Measurements from ENCODE around the gene EIF3K. TPM values are rescaled to one million over a fixed set of nuclear protein-coding genes. Genes with fewer than 3 reads are reported as not detected.

EIF3K gene
- total RNA-seq, 1 experiment from 2014 or later = 414 TPM

DNA sequence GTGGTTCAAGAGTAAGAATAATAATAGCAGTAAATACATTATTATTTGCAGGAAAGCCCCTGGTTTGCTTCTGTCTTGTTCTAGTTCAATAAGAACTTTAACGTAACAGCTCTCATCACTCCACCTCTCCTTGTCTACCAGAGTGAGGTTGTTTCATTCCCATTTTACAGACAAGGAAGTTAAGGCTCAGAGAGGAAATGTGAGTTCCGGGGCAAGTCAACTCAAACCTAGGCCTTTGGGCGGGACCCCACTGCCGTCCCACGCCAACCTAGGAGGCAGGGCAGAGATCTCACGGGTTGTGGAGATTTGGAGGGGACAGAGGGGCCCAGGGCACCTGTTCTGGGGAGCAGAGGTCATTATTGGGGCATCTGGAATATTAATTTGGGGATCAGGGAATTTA, 2.7 kb upstream of the EIF3K start:
- no TSS peak for BruUV-seq (replicated peaks)
- Histone ChIP-seq H3K9me3 (ENCODE audit: low read length) (no peaks in the 10 kb centered on the region), H3K9ac (ENCODE audit: low read length) (no peak overlapping the region), H3K79me2 (ENCODE audit: low read length) (peaks cover 21% of the 10 kb centered on the region), H3K27ac (ENCODE audit: low read length) (no peak overlapping the region), H4K20me1 (ENCODE audit: low read length) (no peaks in the 10 kb centered on the region), H3K4me1 (ENCODE audit: insufficient read depth, low read length) (peaks cover 14% of the 10 kb centered on the region), H3K4me2 (ENCODE audit: low read length) (no peak overlapping the region), H3K4me3 (ENCODE audit: low read length) (no peak overlapping the region), H3K36me3 (ENCODE audit: low read depth, low read length) (no peaks in the 10 kb centered on the region; the same call in 1 of the 2 replicates), H3F3A (ENCODE audit: low read length, unreplicated experiment) (no peaks in the 10 kb centered on the region), H2AFZ (ENCODE audit: low read length) (no peak overlapping the region), H3K27me3 (ENCODE audit: low read length) (no peaks in the 10 kb centered on the region), H3K9me2 (replicated peaks; ENCODE audit: low read length) (no peaks in the 10 kb centered on the region)
- CTCF ChIA-PET = no interaction called here
- TF ChIP-seq EZH2 (IDR thresholded peaks at IDR 0.05; ENCODE audit: low read length, unreplicated experiment) (no peak), EZH2phosphoT487 (IDR thresholded peaks at IDR 0.05; ENCODE audit: borderline replicate concordance, low read length) (no peak)
- TF ChIP-seq, protein P1, sequence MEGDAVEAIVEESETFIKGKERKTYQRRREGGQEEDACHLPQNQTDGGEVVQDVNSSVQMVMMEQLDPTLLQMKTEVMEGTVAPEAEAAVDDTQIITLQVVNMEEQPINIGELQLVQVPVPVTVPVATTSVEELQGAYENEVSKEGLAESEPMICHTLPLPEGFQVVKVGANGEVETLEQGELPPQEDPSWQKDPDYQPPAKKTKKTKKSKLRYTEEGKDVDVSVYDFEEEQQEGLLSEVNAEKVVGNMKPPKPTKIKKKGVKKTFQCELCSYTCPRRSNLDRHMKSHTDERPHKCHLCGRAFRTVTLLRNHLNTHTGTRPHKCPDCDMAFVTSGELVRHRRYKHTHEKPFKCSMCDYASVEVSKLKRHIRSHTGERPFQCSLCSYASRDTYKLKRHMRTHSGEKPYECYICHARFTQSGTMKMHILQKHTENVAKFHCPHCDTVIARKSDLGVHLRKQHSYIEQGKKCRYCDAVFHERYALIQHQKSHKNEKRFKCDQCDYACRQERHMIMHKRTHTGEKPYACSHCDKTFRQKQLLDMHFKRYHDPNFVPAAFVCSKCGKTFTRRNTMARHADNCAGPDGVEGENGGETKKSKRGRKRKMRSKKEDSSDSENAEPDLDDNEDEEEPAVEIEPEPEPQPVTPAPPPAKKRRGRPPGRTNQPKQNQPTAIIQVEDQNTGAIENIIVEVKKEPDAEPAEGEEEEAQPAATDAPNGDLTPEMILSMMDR (conservative IDR thresholded peaks at IDR 0.05; ENCODE audit: low read depth, low read length) = no peak
- ATAC-seq = no peak
- DNase-seq = no peak
- POLR2A ChIA-PET (ENCODE audit: unreplicated experiment) = no interaction called here
- intact Hi-C loops (cut with micrococcal nuclease) = no loop called here

DNA sequence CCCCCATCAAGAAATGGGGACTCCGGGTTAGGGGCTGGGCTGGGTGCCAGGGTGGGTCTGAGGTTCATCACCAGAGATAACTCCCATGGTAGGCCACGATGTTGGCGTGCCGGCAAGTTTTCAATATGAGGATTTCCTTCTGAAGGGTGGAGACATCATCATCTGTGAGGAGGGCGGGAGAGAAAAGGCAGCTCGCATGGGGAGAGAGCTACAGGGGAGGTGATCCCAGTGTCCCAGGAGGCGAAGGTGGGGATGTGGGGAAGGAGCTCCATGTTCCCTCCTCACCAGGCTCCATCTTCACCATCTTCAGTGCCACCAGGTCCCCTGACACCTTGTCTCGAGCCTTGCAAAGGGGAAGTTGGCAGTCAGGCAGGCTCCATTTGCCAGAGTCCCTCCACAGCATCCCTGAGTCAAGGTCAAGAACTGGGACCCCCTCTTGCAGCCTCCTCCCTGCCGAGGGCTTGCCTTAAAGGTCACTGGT, 1.7 kb upstream of the EIF3K start:
- Histone ChIP-seq H3K9ac (ENCODE audit: low read length) (no peak overlapping the region), H3K36me3 (ENCODE audit: low read depth, low read length) (no peaks in the 10 kb centered on the region; the same call in 1 of the 2 replicates), H3K27ac (ENCODE audit: low read length) (no peak overlapping the region), H3K9me3 (ENCODE audit: low read length) (no peaks in the 10 kb centered on the region), H3K4me2 (ENCODE audit: low read length) (no peak overlapping the region), H4K20me1 (ENCODE audit: low read length) (no peaks in the 10 kb centered on the region), H3K27me3 (ENCODE audit: low read length) (no peaks in the 10 kb centered on the region), H3K4me1 (ENCODE audit: insufficient read depth, low read length) (peaks cover 14% of the 10 kb centered on the region), H3K9me2 (replicated peaks; ENCODE audit: low read length) (no peaks in the 10 kb centered on the region), H2AFZ (ENCODE audit: low read length) (no peak overlapping the region), H3F3A (ENCODE audit: low read length, unreplicated experiment) (no peaks in the 10 kb centered on the region), H3K4me3 (ENCODE audit: low read length) (no peak overlapping the region), H3K79me2 (ENCODE audit: low read length) (peaks cover 24% of the 10 kb centered on the region)
- ChIA-PET POLR2A (ENCODE audit: unreplicated experiment) (no interaction called here), CTCF (no interaction called here)
- no peak for DNase-seq
- BruUV-seq (replicated peaks) = no TSS peak
- ATAC-seq = no peak
- intact Hi-C loops (cut with micrococcal nuclease) = no loop called here
- TF ChIP-seq, protein P1 (conservative IDR thresholded peaks at IDR 0.05; ENCODE audit: low read depth, low read length) = no peak
- TF ChIP-seq EZH2phosphoT487 (IDR thresholded peaks at IDR 0.05; ENCODE audit: borderline replicate concordance, low read length) (no peak), EZH2 (IDR thresholded peaks at IDR 0.05; ENCODE audit: low read length, unreplicated experiment) (no peak)

DNA sequence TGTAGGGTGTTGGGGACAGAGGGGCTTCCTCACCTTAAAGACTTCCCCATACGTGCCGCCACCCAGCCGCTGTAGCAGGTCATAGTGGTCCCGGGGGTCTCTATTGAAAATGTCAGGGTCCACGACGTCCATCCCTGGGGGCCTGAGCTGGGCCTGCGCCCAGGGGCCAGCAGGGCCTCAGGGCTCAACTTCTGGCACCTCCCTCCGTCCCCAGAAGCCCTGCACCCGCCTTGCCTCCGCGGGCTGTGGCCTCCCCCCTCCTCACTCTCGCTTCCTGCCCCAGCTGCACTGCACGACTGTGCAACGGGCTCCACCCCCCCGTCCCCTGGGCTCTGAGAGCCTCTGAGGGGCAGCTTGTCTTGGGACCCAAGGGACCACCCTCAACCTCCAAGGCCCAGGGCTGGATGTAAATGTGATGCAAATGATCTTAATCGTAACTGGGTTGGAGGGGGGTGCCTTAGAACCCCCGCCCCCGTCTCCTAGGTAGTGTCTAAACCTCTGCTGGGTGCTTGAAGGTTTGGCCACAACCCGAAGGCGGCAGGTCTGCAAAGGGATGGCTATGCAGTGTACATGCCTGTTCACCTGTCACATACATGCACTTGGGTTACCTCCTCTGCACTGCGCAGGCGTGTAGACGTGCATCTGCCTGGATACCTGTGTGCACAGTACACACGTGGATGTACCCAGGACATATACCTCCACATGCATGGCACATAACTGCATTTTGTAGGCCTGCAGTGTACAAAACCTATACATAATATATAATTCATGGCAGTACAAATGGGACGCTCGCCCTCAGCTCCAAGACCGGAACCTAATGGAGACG, 1.0 kb upstream of the EIF3K start, which contains the start of gene MAP4K1:
Gene MAP4K1 (minus strand): TSS at position 190 of the 826 bp plus-strand sequence. CDS start 58 bp downstream, at position 132.
- Histone ChIP-seq H3K27ac (ENCODE audit: low read length) (peak within 1 kb of the TSS; percentile 46; the same call in 1 of the 2 replicates), H2AFZ (ENCODE audit: low read length) (peak within 1 kb of the TSS; percentile 86), H3K79me2 (ENCODE audit: low read length) (peaks cover 24% of the 10 kb centered on the region), H3K9me2 (replicated peaks; ENCODE audit: low read length) (no peaks in the 10 kb centered on the region), H3K4me1 (ENCODE audit: insufficient read depth, low read length) (peaks cover 14% of the 10 kb centered on the region), H3F3A (ENCODE audit: low read length, unreplicated experiment) (no peaks in the 10 kb centered on the region), H3K4me3 (ENCODE audit: low read length) (peak within 1 kb of the TSS; percentile 92), H3K36me3 (ENCODE audit: low read depth, low read length) (no peaks in the 10 kb centered on the region; the same call in 1 of the 2 replicates), H3K9me3 (ENCODE audit: low read length) (no peaks in the 10 kb centered on the region), H4K20me1 (ENCODE audit: low read length) (no peaks in the 10 kb centered on the region), H3K9ac (ENCODE audit: low read length) (peak within 1 kb of the TSS; percentile 98), H3K27me3 (ENCODE audit: low read length) (no peaks in the 10 kb centered on the region), H3K4me2 (ENCODE audit: low read length) (peak within 1 kb of the TSS; percentile 88)
- ChIA-PET POLR2A (ENCODE audit: unreplicated experiment) (interaction anchor here (0.6 kb wide), 1 partner anchor 198 kb away, joined by 3 read pairs; no protein-coding TSS in a partner anchor), CTCF (interaction anchor here (1.2 to 1.9 kb wide), 2 partner anchors 17 to 215 kb away, joined by 7 to 17 read pairs; partner anchors contain the start of gene FAM98C)
- TSS peak; percentile 86 for BruUV-seq (replicated peaks)
- peak; percentile 25 for ATAC-seq
- TF ChIP-seq EZH2phosphoT487 (IDR thresholded peaks at IDR 0.05; ENCODE audit: borderline replicate concordance, low read length) (no peak), EZH2 (IDR thresholded peaks at IDR 0.05; ENCODE audit: low read length, unreplicated experiment) (no peak)
- TF ChIP-seq, protein P1 (conservative IDR thresholded peaks at IDR 0.05; ENCODE audit: low read depth, low read length) = no peak
- no peak for DNase-seq
- intact Hi-C loops (cut with micrococcal nuclease) = no loop called here

Data from PC-3 (cell line).